ENCODE data around the gene PICK1. TPM values are rescaled to one million over a fixed set of nuclear protein-coding genes. Genes with fewer than 3 reads are reported as not detected.
"Not testable (repeated sequence)": the region's sequence is repeated elsewhere in the genome, so short reads cannot be mapped to it uniquely, and the experiment has no call there.

The PICK1 gene
- total RNA-seq, 1 experiment from 2014 or later, result 6.0 TPM

- no peak for DNase-seq (ENCODE audit: extremely low read depth, low read depth)
Observed at GRCh38 chr22:38029901-38030300, 27.3 kb upstream of the PICK1 start.

GRCh38 chr22:38030311-38031133 is 26.7 kb upstream of the PICK1 start:
- no peak for DNase-seq (ENCODE audit: extremely low read depth, low read depth)

GRCh38 chr22:38031491-38031890 is 25.7 kb upstream of the PICK1 start:
- no peak for DNase-seq (ENCODE audit: extremely low read depth, low read depth)

- DNase-seq (ENCODE audit: extremely low read depth, low read depth), result no peak
Observed at GRCh38 chr22:38032681-38033521, 24.3 kb upstream of the PICK1 start.

GRCh38 chr22:38033522-38034277 is 23.5 kb upstream of the PICK1 start:
- DNase-seq (ENCODE audit: extremely low read depth, low read depth), result no peak

- peak; percentile 42 for DNase-seq (ENCODE audit: extremely low read depth, low read depth)
Observed at GRCh38 chr22:38034278-38034882, 22.8 kb upstream of the PICK1 start.

- no peak for DNase-seq (ENCODE audit: extremely low read depth, low read depth)
Observed at GRCh38 chr22:38034884-38035529, 22.2 kb upstream of the PICK1 start.

GRCh38 chr22:38035530-38035885 is 21.7 kb upstream of the PICK1 start:
- DNase-seq (ENCODE audit: extremely low read depth, low read depth), result no peak

- no peak for DNase-seq (ENCODE audit: extremely low read depth, low read depth)
Observed at GRCh38 chr22:38036392-38037062, 20.7 kb upstream of the PICK1 start.

- not testable (repeated sequence) for DNase-seq (ENCODE audit: extremely low read depth, low read depth)
Observed at GRCh38 chr22:38037367-38038150, 19.6 kb upstream of the PICK1 start.

GRCh38 chr22:38038426-38038825 is 18.8 kb upstream of the PICK1 start:
- no peak for DNase-seq (ENCODE audit: extremely low read depth, low read depth)

- no peak for DNase-seq (ENCODE audit: extremely low read depth, low read depth)
Observed at GRCh38 chr22:38038890-38039812, 18.1 kb upstream of the PICK1 start.

- no peak for DNase-seq (ENCODE audit: extremely low read depth, low read depth)
Observed at GRCh38 chr22:38040953-38041759, 16.0 kb upstream of the PICK1 start.

GRCh38 chr22:38041760-38042487 is 15.3 kb upstream of the PICK1 start:
- no peak for DNase-seq (ENCODE audit: extremely low read depth, low read depth)

GRCh38 chr22:38042488-38042790 is 14.8 kb upstream of the PICK1 start:
- no peak for DNase-seq (ENCODE audit: extremely low read depth, low read depth)
